Tibial nerve (tissue), 4 donors: Measurements from ENCODE around the gene IQSEC1. TPM values are rescaled to one million over a fixed set of nuclear protein-coding genes. Genes with fewer than 3 reads are reported as not detected.
"Not testable (repeated sequence)": the region's sequence is repeated elsewhere in the genome, so short reads cannot be mapped to it uniquely, and the experiment has no call there.

ENCODE experiments used
- DNase-seq, 2 donors: peaks; one replicate each; pipeline ENCODE4 v3.0.0-alpha.2; 2019; ENCODE audit warnings: low spot score in 2 of 2
- H3K27ac ChIP-seq, 4 donors: fragments of 200-600 bp; sonication (generic) in 3 of 4; one replicate each; pipeline ENCODE4 v1.5.1; 2017 to 2019; ENCODE audit warnings: mild to moderate bottlenecking in 1 of 4
- H3K27me3 ChIP-seq, 2 donors: fragments of 200-600 bp; sonication (generic) in 1 of 2; one replicate each; pipeline versions ENCODE4 v1.5.1 to v1.6.0; 2017 to 2019
- H3K36me3 ChIP-seq, 3 donors: fragments of 200-600 bp; sonication (generic); one replicate each; pipeline ENCODE4 v1.5.1; 2018 to 2019
- H3K4me1 ChIP-seq, 4 donors: fragments of 200-600 bp; sonication (generic) in 3 of 4; one replicate each; pipeline ENCODE4 v1.5.1; 2017 to 2019
- H3K4me3 ChIP-seq, 4 donors: fragments of 200-600 bp; sonication (generic) in 3 of 4; one replicate each; pipeline ENCODE4 v1.5.1; 2017 to 2019; ENCODE audit warnings: mild to moderate bottlenecking in 1 of 4, moderate library complexity in 1 of 4
- H3K9me3 ChIP-seq, 4 donors: fragments of 200-600 bp; sonication (generic) in 3 of 4; one replicate each; pipeline ENCODE4 v1.5.1; 2017 to 2019
- EP300 ChIP-seq, 2 donors: sonication (generic); formaldehyde crosslinking; IDR thresholded peaks; one replicate each; pipeline ENCODE4 v1.6.1; 2017; ENCODE audit warnings: antibody characterized with exemption in 2 of 2, mild to moderate bottlenecking in 1 of 2
- POLR2A ChIP-seq, 2 donors: fragments of 450-650 bp; IDR thresholded peaks; one replicate each; pipeline ENCODE4 v1.6.1; 2017; ENCODE audit warnings: antibody characterized with exemption in 2 of 2, mild to moderate bottlenecking in 2 of 2, moderate library complexity in 2 of 2
- WGBS, 2 donors: methylation state at CpG; one replicate each; pipeline ENCODE4 v1.1.5; 2018; 5-methylcytosine and 5-hydroxymethylcytosine counted together
- total RNA-seq, 4 donors: library from RNA; depleted of rRNA; stranded (reverse); fragments of >200 nt; gene quantifications; one replicate each; pipeline ENCODE4 v1.1.0, GENCODE V29; 2016
- TF ChIP-seq, protein P1 (sequence below), 5 experiments: fragments of 200-600 bp in 3 of 5; fragments of 450-650 bp in 2 of 5; sonication (generic) in 3 of 5; IDR thresholded peaks; one replicate each; pipeline ENCODE4 v1.5.1; 2016 to 2019; ENCODE audit warnings: antibody characterized with exemption in 5 of 5, mild to moderate bottlenecking in 3 of 5, moderate library complexity in 2 of 5

IQSEC1 gene
- total RNA-seq, 4 donors from 2014 or later = 58.2 to 77.5 (median 68.6) TPM

DNA sequence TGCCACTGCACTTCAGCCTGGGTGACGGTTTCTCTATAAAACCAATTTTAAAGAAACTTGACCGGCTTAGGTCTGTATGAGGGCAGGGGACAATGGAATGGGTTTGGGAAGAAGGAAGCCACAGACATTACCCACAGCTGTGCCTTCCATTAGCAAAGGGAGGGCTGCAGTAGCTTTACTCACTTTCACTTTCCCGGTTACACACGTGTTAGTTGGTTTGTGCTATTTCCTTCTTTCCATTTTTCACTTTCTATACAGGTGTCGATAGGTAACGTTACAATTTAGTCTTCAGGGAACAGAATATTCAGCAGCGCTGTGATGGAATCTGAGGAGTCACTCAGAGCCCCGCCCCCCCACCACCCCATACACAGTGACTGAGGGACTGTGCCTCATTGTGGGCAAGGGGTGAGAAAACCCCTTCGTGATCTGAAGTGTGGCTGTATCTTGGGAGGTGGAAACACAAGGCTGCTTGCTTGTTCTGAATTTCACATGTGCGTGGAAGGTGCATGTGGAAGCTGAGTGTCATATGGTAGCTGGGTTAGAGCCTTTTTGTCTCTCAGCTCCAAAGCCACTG lies 187.0 kb downstream of the IQSEC1 start:
- Histone ChIP-seq H3K27ac (no peak overlapping the region), H3K4me3 (no peak overlapping the region), H3K36me3 (no peaks in the 10 kb centered on the region), H3K27me3 (no peaks in the 10 kb centered on the region), H3K4me1 (no peaks in the 10 kb centered on the region), H3K9me3 (no peaks in the 10 kb centered on the region)
- no peak for DNase-seq
- TF ChIP-seq, protein P1, sequence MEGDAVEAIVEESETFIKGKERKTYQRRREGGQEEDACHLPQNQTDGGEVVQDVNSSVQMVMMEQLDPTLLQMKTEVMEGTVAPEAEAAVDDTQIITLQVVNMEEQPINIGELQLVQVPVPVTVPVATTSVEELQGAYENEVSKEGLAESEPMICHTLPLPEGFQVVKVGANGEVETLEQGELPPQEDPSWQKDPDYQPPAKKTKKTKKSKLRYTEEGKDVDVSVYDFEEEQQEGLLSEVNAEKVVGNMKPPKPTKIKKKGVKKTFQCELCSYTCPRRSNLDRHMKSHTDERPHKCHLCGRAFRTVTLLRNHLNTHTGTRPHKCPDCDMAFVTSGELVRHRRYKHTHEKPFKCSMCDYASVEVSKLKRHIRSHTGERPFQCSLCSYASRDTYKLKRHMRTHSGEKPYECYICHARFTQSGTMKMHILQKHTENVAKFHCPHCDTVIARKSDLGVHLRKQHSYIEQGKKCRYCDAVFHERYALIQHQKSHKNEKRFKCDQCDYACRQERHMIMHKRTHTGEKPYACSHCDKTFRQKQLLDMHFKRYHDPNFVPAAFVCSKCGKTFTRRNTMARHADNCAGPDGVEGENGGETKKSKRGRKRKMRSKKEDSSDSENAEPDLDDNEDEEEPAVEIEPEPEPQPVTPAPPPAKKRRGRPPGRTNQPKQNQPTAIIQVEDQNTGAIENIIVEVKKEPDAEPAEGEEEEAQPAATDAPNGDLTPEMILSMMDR (IDR thresholded peaks at IDR 0.05) = no peak
- TF ChIP-seq EP300 (IDR thresholded peaks at IDR 0.05) (no peak), POLR2A (IDR thresholded peaks at IDR 0.05) (no peak)
- WGBS, 2 donors = 70 to 72% methylated on average over 10 of the region's 10 CpGs

DNA sequence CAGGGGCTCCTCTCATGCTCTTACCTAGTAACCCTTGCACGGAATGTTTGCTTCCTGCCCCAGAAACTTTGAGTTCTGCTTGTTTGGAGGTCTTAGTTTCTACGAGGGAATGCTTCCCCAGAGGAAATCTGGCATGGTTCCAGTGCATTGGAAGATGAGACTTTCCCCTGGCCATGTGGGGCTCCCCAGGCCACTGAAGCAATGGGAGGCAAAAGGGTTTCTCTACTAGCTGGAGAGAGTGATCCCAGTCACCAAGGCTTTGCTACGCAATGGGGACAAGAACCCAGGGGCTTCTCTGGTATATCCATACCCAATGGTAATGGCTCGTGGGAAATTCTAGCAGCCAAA lies 187.7 kb downstream of the IQSEC1 start:
- no peak overlapping the region for H3K4me3 ChIP-seq
- no peak for DNase-seq
- H3K36me3 ChIP-seq = no peaks in the 10 kb centered on the region
- H3K27ac ChIP-seq = no peak overlapping the region
- H3K27me3 ChIP-seq = no peaks in the 10 kb centered on the region
- no peaks in the 10 kb centered on the region for H3K9me3 ChIP-seq
- WGBS, 2 donors = 77 to 80% methylated on average over 3 to 4 of the region's 4 CpGs
- TF ChIP-seq EP300 (IDR thresholded peaks at IDR 0.05) = no peak
- no peaks in the 10 kb centered on the region for H3K4me1 ChIP-seq

DNA sequence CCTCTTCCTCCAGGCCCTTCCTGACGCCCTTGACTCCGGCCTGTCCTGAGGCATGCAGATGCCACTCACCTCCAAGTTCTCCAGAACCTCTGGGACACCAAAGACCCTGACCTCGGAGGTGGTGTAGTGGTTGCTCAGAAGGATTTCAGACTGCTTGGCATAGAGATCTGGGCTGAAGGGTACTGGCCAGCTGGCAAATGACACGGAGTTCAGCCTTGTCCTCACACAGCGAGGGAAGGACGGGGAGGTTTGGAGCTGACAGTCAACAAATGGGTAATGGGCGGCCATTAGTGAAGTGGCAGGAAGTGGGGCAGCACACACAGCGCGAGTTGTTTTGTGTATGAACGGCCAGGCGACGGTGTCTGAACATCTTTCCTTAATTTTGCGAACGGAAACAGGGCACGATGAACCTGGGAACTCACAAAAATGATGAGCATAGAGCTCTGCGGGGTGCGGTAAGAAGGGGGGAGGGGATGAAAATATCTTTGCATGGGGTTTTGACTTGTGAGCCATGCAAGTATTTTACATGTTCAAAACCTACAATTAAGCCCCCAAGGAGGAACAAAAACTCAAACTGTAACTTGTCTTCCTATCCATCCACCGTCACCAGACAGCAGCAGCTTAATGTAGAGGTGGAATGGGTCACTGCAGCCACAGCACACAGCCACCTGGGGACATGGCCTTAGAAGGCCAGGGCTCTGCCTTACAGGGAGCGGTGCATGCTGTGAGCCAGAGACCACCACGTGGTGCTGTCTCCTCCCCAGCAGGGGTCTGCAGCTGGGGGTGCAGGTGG lies 188.2 kb downstream of the IQSEC1 start:
- Histone ChIP-seq H3K9me3 (no peaks in the 10 kb centered on the region), H3K27me3 (no peaks in the 10 kb centered on the region), H3K4me1 (no peaks in the 10 kb centered on the region), H3K27ac (no peak overlapping the region), H3K36me3 (no peaks in the 10 kb centered on the region), H3K4me3 (no peak overlapping the region)
- DNase-seq = no peak
- WGBS, 2 donors = 87 to 93% methylated on average over 18 to 20 of the region's 20 CpGs
- TF ChIP-seq POLR2A (IDR thresholded peaks at IDR 0.05) (no peak), EP300 (IDR thresholded peaks at IDR 0.05) (no peak)
- TF ChIP-seq, protein P1 (IDR thresholded peaks at IDR 0.05) = no peak

DNA sequence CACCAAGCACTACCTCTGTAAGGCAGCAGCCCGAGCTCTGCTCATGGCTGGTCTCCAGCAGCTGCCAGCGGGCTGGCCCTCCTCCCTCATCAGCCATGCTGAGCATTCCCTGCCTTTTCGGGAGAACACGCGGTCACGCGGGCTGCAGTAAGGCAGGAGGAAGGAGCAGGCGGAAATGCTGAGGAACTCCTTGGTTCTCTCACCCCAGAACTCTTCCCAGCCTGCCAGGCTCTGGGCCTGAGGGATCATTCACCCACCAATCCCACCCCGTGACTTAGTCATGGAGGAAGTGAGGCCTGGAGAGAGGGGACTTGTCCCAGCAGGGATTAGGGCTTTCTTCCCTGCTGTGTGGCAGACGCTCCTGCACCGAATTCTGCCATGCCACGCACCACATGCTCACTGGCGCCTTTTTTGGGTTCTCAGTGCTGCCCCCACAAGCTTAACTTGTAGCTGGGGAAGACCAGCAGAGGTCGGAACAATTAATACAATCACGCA lies 189.0 kb downstream of the IQSEC1 start:
- H3K4me3 ChIP-seq = no peak overlapping the region
- no peaks in the 10 kb centered on the region for H3K4me1 ChIP-seq
- H3K27me3 ChIP-seq = no peaks in the 10 kb centered on the region
- TF ChIP-seq EP300 (IDR thresholded peaks at IDR 0.05) = no peak
- TF ChIP-seq, protein P1 (IDR thresholded peaks at IDR 0.05) = no peak
- no peak for TF ChIP-seq POLR2A (IDR thresholded peaks at IDR 0.05)
- WGBS, 2 donors = 71 to 76% methylated on average over 15 of the region's 15 CpGs
- no peaks in the 10 kb centered on the region for H3K36me3 ChIP-seq
- no peak overlapping the region for H3K27ac ChIP-seq
- H3K9me3 ChIP-seq = no peaks in the 10 kb centered on the region
- no peak for DNase-seq

DNA sequence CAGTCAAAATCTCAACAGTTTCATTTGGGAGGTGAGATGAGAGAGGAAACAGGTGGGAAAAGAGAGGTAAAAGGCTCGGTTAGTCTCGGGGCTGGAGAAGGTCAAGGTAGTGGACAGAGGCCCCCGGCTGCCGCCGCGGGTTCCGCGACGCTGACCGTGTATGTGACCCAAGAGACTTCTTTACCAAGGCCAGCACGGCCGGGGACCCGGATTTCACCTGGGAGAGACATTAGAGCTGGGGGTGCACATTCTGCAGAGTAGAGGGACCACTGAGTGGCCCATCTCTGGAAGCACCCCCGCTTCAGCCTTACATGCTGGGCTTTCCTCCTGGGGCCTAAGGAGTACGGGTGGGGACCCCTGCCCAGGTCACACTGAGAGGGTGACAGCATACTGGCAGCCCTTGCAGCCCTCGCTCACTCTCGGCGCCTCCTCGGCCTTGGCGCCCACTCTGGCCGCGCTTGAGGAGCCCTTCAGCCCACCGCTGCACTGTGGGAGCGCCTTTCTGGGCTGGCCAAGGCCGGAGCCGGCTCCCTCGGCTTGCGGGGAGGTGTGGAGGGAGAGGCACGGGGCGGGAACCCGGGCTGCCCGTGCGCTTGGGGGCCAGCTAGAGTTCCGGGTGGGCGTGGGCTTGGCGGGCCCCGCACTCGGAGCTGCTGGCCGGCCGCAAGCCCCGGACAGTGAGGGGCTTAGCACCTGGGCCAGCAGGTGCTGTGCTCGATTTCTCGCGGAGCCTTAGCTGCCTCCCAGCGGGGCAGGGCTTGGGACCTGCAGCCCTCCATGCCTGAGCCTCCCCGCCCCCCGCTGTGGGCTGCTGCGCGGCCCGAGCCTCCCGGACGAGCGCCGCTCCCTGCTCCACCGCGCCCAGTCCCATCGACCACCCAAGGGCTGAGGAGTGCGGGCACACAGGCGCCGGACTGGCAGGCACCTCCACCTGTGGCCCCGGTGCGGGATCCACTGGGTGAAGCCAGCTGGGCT lies 190.6 kb downstream of the IQSEC1 start:
- Histone ChIP-seq H3K27me3 (no peaks in the 10 kb centered on the region), H3K27ac (no peak overlapping the region), H3K36me3 (no peaks in the 10 kb centered on the region), H3K4me1 (no peaks in the 10 kb centered on the region), H3K9me3 (no peaks in the 10 kb centered on the region), H3K4me3 (no peak overlapping the region)
- TF ChIP-seq, protein P1 (IDR thresholded peaks at IDR 0.05) = no peak
- TF ChIP-seq EP300 (IDR thresholded peaks at IDR 0.05) (no peak), POLR2A (IDR thresholded peaks at IDR 0.05) (no peak)
- WGBS, 2 donors = 91 to 93% methylated on average over 37 to 54 of the region's 62 CpGs
- DNase-seq = no peak

DNA sequence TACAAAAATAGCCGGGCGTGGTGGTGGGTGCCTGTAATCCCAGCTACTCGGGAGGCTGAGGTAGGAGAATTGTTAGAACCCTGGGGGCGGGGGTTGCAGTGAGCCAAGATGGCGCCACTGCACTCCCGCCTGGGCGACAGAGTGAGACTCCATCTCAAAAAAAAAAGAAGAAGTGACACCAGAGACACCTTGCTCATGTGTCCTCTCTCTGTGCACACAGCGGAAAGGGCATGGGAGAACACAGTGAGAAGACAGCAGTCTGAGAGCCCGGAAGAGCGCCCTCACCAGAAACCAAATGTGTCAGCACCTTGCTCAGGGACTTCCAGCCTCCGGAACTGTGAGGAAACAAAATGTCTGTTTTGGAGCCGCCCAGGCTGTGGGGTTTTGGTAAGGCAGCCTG lies 191.4 kb downstream of the IQSEC1 start:
- not testable (repeated sequence) for H3K36me3 ChIP-seq, DNase-seq, H3K4me3 ChIP-seq, H3K27me3 ChIP-seq, H3K27ac ChIP-seq, H3K9me3 ChIP-seq, H3K4me1 ChIP-seq
- 92 to 94% methylated on average over 12 of the region's 12 CpGs for WGBS, 2 donors
